K562 (cell line): ENCODE measurements around the gene TRUB1. TPM values are rescaled to one million over a fixed set of nuclear protein-coding genes. Genes with fewer than 3 reads are reported as not detected.

ENCODE experiments used
- ATAC-seq: fragments of 200-7000 bp; cut with Tn5 transposase; 3 replicates; pipeline ENCODE4 v1.9.1; 2020; ENCODE audit warnings: moderate library complexity
- BruUV-seq: library from RNA; stranded (reverse); fragments of 400-500 nt; replicated peaks from 2 replicates; lab custom pipeline; 2021; lab: Mats Ljungman, UMichigan
- CTCF ChIA-PET: fragments of 300-600 bp; formaldehyde crosslinking; extraction: SDS; loops from one replicate; lab custom pipeline; 2021; ENCODE audit warnings: low intra/inter-chr PET ratio; lab: Yijun Ruan, JAX
- POLR2A ChIA-PET: fragments of 300-600, 350-650 bp; sonication (Branson Sonifier 250); formaldehyde crosslinking; extraction: SDS; loops from one replicate; lab custom pipeline; 2021; ENCODE audit warnings: antibody characterized with exemption, inconsistent platforms; lab: Yijun Ruan, JAX
- DNase-seq, 4 experiments: peaks; one replicate each; pipeline versions ENCODE4 v3.0.0 to v3.0.0-alpha.2; 2011 to 2018; ENCODE audit warnings: low spot score in 3 of 4, mixed read lengths in 3 of 4; ENCODE audit errors: extremely low read depth in 1 of 4
- FAIRE-seq: peaks from 2 replicates; lab custom pipeline; 2011; peaks lifted over from hg19 to GRCh38; lab: Jason Lieb, UNC
- H2AFZ ChIP-seq: 2 replicates; pipeline ENCODE4 v1.6.0; 2011; ENCODE audit warnings: low read depth, low read length, control low read depth, inconsistent platforms
- H3K27ac ChIP-seq: fragments of 200-600 bp; 3 replicates; pipeline ENCODE4 v1.8.0; 2011; ENCODE audit warnings: low read depth, mild to moderate bottlenecking, control low read depth, inconsistent platforms, low read length, moderate library complexity, mixed read lengths; ENCODE audit errors: extremely low read depth
- H3K27me3 ChIP-seq, 2 experiments: fragments of 300-600 bp in 1 of 2; 2 replicates in 1 of 2; 3 replicates in 1 of 2; pipeline versions ENCODE4 v1.6.0 to v1.8.0; 2011; ENCODE audit warnings: inconsistent platforms in 2 of 2, low read length in 2 of 2, mild to moderate bottlenecking in 1 of 2, mixed read lengths in 1 of 2, moderate library complexity in 1 of 2; ENCODE audit not compliant: control insufficient read depth in 2 of 2, insufficient read depth in 2 of 2
- H3K36me3 ChIP-seq: fragments of 300-600 bp; 3 replicates; pipeline ENCODE4 v1.8.0; 2011; ENCODE audit warnings: mild to moderate bottlenecking, low read length, inconsistent platforms; ENCODE audit not compliant: control insufficient read depth, insufficient read depth
- H3K4me1 ChIP-seq, 2 experiments: fragments of 200-600 bp in 1 of 2; replicated peaks in 1 of 2; 2 replicates in 1 of 2; 3 replicates in 1 of 2; pipeline versions ENCODE4 v1.5.1 to v1.8.0; 2011; ENCODE audit warnings: inconsistent platforms in 2 of 2, low read length in 2 of 2, mild to moderate bottlenecking in 1 of 2, mixed read lengths in 1 of 2, moderate library complexity in 1 of 2; ENCODE audit not compliant: control insufficient read depth in 2 of 2, insufficient read depth in 2 of 2
- H3K4me2 ChIP-seq: 2 replicates; pipeline ENCODE4 v1.6.1; 2011; ENCODE audit warnings: low read length, control low read depth, inconsistent platforms, mixed read lengths; ENCODE audit not compliant: insufficient read depth
- H3K4me3 ChIP-seq: fragments of 200-600 bp; sonication (generic), shearing (Covaris generic); 2 replicates; pipeline ENCODE4 v1.5.1; 2016; ENCODE audit warnings: control low read depth, inconsistent platforms
- H3K79me2 ChIP-seq: fragments of 200-600 bp; 3 replicates; pipeline ENCODE4 v1.8.0; 2011; ENCODE audit warnings: low read length, inconsistent platforms; ENCODE audit not compliant: control insufficient read depth, insufficient read depth
- H3K9ac ChIP-seq, 2 experiments: 2 replicates each; pipeline versions ENCODE4 v1.6.0 to v1.6.1; 2011; ENCODE audit warnings: low read depth in 2 of 2, low read length in 2 of 2, control low read depth in 1 of 2, inconsistent platforms in 1 of 2, mild to moderate bottlenecking in 1 of 2, mixed read lengths in 1 of 2; ENCODE audit not compliant: insufficient read depth in 1 of 2
- H3K9me1 ChIP-seq: one replicate; pipeline ENCODE4 v1.6.0; 2011; ENCODE audit warnings: inconsistent platforms, mild to moderate bottlenecking, low read length, moderate library complexity; ENCODE audit not compliant: control insufficient read depth, insufficient read depth
- H3K9me3 ChIP-seq: replicated peaks from 2 replicates; pipeline ENCODE4 v1.5.1; 2011; ENCODE audit warnings: low read depth, low read length, inconsistent platforms; ENCODE audit not compliant: control insufficient read depth, insufficient read depth
- H4K20me1 ChIP-seq: replicated peaks from 2 replicates; pipeline ENCODE4 v1.6.1; 2011; ENCODE audit warnings: low read length, inconsistent platforms, mixed read lengths; ENCODE audit not compliant: control insufficient read depth, insufficient read depth
- EZH2 ChIP-seq: IDR thresholded peaks from 2 replicates; pipeline ENCODE4 v1.6.1; 2012; ENCODE audit warnings: low read depth, mild to moderate bottlenecking, inconsistent platforms, low read length, borderline replicate concordance
- HDAC6 ChIP-seq: IDR thresholded peaks from 2 replicates; pipeline ENCODE4 v1.6.1; 2012; ENCODE audit warnings: low read depth, mild to moderate bottlenecking, control low read depth, inconsistent platforms, low read length, moderate library complexity
- NEUROD1 ChIP-seq: fragments of 150-350 bp; IDR thresholded peaks from 2 replicates; pipeline ENCODE4 v1.6.1; 2014; ENCODE audit warnings: borderline replicate concordance, low read length, low read depth; ENCODE audit not compliant: partially characterized antibody
- SOX6 ChIP-seq: fragments of 450-650 bp; IDR thresholded peaks from 2 replicates; pipeline ENCODE4 v1.6.1; 2014; ENCODE audit warnings: mild to moderate bottlenecking
- ZNF707 ChIP-seq: fragments of 250-450 bp; sonication (Bioruptor Pico); conservative IDR thresholded peaks from 2 replicates; pipeline ENCODE4 v1.8.0; 2022; ENCODE audit warnings: inconsistent platforms, mild to moderate bottlenecking, moderate library complexity
- WGBS: fragments of 100-300 bp; shearing (Covaris generic); methylation state at CpG from one replicate; pipeline ENCODE4 v1.1.6; 2016; ENCODE audit warnings: low coverage, mixed read lengths; ENCODE audit not compliant: insufficient coverage; ENCODE audit errors: missing lambda C conversion rate; 5-methylcytosine and 5-hydroxymethylcytosine counted together
- in situ Hi-C: fragments of 300-500 bp; cut with MboI; formaldehyde crosslinking; loops from 4 replicates; pipeline ENCODE4 v1.15.0; 2018; ENCODE audit warnings: inconsistent platforms, mixed read lengths
- intact Hi-C: fragments of 100-400 bp; cut with micrococcal nuclease; formaldehyde crosslinking; loops from 2 replicates; pipeline ENCODE4 v1.14.2; 2022
- polyA plus RNA-seq, 8 experiments: library from polyadenylated mRNA; depleted of rRNA in 4 of 8; stranded (reverse) in 5 of 8; unstranded in 3 of 8; fragments of >200 nt; fragmentation: Nextera tagmentation in 2 of 8; fragmentation: Illumina TruSeq in 1 of 8; extraction: Ambion mirVana in 2 of 8; extraction: Trizol in 1 of 8; gene quantifications; 2 replicates each; pipeline versions ENCODE4 v1.2.1 to v1.2.3, GENCODE V29; 2011 to 2014; ENCODE audit warnings: inconsistent platforms in 1 of 8, missing spikeins in 1 of 8
- total RNA-seq, 7 experiments: library from RNA; depleted of rRNA in 6 of 7; stranded (reverse); fragments of >200 nt in 6 of 7; fragmentation: Illumina TruSeq in 2 of 7; extraction: Trizol in 2 of 7; gene quantifications; 2 replicates each; pipeline versions ENCODE4 v1.2.1 to v1.2.3, GENCODE V29; 2011 to 2021; ENCODE audit warnings: low replicate concordance in 1 of 7
- TF ChIP-seq, protein P1 (sequence below): fragments of 200-800 bp; sonication (Bioruptor generic); IDR thresholded peaks from 2 replicates; pipeline ENCODE4 v1.6.1; 2017; ENCODE audit warnings: missing genetic modification characterization, missing compliant biosample characterization
- TF ChIP-seq, protein P2 (sequence below): sonication (generic); formaldehyde crosslinking; IDR thresholded peaks from 2 replicates; pipeline ENCODE4 v1.8.1; 2023; ENCODE audit warnings: missing genetic modification reagents, mild to moderate bottlenecking, borderline replicate concordance
- TF ChIP-seq, protein P3 (sequence below): fragments of 250-450 bp; sonication (Bioruptor Pico); IDR thresholded peaks from 2 replicates; pipeline ENCODE4 v1.4.0; 2020

Gene TRUB1
- total and polyA plus RNA-seq, 9 of the 15 experiments (the other 6 are each of a cell fraction or from before 2014, with no cell fraction given) = 4.6 to 16.5 (median 11.5) TPM

DNA sequence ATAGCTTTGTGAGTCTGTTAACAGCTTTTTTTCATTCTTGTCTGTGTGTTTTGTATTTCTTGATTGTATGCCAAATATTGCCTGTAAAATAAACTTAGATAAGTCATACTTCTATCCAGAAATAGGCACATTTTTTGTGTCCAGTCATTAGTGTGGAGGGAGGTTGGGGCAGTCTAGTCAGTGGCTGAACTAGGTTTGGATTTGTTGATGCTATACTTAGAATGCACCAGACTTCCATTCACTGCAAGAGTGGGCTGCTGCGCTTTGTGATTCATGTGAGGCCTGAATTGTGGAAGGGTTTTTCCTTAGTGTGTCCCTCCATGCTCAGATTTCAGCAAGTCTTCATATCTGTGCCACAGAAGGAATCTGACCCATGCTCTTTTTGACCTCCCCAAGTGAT lies 50.0 kb downstream of the TRUB1 start:
- Histone ChIP-seq H2AFZ (no peak overlapping the region), H3K27ac (no peak overlapping the region), H3K9me3 (no peaks in the 10 kb centered on the region), H3K27me3 (no peaks in the 10 kb centered on the region), H3K4me1 (no peaks in the 10 kb centered on the region), H4K20me1 (no peaks in the 10 kb centered on the region), H3K4me2 (no peak overlapping the region), H3K9me1 (no peaks in the 10 kb centered on the region), H3K79me2 (no peaks in the 10 kb centered on the region), H3K9ac (no peak overlapping the region), H3K36me3 (no peaks in the 10 kb centered on the region), H3K4me3 (no peak overlapping the region)
- no peak for TF ChIP-seq ZNF707
- TF ChIP-seq EZH2 = no peak
- TF ChIP-seq, protein P1, sequence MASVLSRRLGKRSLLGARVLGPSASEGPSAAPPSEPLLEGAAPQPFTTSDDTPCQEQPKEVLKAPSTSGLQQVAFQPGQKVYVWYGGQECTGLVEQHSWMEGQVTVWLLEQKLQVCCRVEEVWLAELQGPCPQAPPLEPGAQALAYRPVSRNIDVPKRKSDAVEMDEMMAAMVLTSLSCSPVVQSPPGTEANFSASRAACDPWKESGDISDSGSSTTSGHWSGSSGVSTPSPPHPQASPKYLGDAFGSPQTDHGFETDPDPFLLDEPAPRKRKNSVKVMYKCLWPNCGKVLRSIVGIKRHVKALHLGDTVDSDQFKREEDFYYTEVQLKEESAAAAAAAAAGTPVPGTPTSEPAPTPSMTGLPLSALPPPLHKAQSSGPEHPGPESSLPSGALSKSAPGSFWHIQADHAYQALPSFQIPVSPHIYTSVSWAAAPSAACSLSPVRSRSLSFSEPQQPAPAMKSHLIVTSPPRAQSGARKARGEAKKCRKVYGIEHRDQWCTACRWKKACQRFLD (CRISPR knock-in tag) = no peak
- TF ChIP-seq SOX6 = no peak
- TF ChIP-seq, protein P2, sequence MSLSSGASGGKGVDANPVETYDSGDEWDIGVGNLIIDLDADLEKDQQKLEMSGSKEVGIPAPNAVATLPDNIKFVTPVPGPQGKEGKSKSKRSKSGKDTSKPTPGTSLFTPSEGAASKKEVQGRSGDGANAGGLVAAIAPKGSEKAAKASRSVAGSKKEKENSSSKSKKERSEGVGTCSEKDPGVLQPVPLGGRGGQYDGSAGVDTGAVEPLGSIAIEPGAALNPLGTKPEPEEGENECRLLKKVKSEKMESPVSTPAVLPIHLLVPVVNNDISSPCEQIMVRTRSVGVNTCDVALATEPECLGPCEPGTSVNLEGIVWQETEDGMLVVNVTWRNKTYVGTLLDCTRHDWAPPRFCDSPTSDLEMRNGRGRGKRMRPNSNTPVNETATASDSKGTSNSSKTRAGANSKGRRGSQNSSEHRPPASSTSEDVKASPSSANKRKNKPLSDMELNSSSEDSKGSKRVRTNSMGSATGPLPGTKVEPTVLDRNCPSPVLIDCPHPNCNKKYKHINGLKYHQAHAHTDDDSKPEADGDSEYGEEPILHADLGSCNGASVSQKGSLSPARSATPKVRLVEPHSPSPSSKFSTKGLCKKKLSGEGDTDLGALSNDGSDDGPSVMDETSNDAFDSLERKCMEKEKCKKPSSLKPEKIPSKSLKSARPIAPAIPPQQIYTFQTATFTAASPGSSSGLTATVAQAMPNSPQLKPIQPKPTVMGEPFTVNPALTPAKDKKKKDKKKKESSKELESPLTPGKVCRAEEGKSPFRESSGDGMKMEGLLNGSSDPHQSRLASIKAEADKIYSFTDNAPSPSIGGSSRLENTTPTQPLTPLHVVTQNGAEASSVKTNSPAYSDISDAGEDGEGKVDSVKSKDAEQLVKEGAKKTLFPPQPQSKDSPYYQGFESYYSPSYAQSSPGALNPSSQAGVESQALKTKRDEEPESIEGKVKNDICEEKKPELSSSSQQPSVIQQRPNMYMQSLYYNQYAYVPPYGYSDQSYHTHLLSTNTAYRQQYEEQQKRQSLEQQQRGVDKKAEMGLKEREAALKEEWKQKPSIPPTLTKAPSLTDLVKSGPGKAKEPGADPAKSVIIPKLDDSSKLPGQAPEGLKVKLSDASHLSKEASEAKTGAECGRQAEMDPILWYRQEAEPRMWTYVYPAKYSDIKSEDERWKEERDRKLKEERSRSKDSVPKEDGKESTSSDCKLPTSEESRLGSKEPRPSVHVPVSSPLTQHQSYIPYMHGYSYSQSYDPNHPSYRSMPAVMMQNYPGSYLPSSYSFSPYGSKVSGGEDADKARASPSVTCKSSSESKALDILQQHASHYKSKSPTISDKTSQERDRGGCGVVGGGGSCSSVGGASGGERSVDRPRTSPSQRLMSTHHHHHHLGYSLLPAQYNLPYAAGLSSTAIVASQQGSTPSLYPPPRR (CRISPR knock-in tag) = no peak
- TF ChIP-seq NEUROD1 = no peak
- TF ChIP-seq, protein P3, sequence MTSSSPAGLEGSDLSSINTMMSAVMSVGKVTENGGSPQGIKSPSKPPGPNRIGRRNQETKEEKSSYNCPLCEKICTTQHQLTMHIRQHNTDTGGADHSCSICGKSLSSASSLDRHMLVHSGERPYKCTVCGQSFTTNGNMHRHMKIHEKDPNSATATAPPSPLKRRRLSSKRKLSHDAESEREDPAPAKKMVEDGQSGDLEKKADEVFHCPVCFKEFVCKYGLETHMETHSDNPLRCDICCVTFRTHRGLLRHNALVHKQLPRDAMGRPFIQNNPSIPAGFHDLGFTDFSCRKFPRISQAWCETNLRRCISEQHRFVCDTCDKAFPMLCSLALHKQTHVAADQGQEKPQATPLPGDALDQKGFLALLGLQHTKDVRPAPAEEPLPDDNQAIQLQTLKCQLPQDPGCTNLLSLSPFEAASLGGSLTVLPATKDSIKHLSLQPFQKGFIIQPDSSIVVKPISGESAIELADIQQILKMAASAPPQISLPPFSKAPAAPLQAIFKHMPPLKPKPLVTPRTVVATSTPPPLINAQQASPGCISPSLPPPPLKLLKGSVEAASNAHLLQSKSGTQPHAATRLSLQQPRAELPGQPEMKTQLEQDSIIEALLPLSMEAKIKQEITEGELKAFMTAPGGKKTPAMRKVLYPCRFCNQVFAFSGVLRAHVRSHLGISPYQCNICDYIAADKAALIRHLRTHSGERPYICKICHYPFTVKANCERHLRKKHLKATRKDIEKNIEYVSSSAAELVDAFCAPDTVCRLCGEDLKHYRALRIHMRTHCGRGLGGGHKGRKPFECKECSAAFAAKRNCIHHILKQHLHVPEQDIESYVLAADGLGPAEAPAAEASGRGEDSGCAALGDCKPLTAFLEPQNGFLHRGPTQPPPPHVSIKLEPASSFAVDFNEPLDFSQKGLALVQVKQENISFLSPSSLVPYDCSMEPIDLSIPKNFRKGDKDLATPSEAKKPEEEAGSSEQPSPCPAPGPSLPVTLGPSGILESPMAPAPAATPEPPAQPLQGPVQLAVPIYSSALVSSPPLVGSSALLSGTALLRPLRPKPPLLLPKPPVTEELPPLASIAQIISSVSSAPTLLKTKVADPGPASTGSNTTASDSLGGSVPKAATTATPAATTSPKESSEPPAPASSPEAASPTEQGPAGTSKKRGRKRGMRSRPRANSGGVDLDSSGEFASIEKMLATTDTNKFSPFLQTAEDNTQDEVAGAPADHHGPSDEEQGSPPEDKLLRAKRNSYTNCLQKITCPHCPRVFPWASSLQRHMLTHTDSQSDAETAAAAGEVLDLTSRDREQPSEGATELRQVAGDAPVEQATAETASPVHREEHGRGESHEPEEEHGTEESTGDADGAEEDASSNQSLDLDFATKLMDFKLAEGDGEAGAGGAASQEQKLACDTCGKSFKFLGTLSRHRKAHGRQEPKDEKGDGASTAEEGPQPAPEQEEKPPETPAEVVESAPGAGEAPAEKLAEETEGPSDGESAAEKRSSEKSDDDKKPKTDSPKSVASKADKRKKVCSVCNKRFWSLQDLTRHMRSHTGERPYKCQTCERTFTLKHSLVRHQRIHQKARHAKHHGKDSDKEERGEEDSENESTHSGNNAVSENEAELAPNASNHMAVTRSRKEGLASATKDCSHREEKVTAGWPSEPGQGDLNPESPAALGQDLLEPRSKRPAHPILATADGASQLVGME (CRISPR knock-in tag) = no peak
- no peak for TF ChIP-seq HDAC6
- CTCF ChIA-PET = no interaction called here
- no peak for DNase-seq
- in situ Hi-C loops = no loop called here
- no TSS peak for BruUV-seq
- ATAC-seq = no peak
- FAIRE-seq = no peak
- 83% methylated on average over 1 of the region's 1 CpG for WGBS
- intact Hi-C loops = no loop called here
- POLR2A ChIA-PET = no interaction called here
